ENCODE measurements around the gene CAV3. TPM values are rescaled to one million over a fixed set of nuclear protein-coding genes. Genes with fewer than 3 reads are reported as not detected.

Gene CAV3
- total RNA-seq, 4 donors from 2014 or later: 0.52 to 0.79 TPM; not detected in 2

- WGBS, 2 donors: 88 to 89% methylated on average over 3 of the region's 3 CpGs
Measured at GRCh38 chr3:8784676-8785435, 51.3 kb downstream of the CAV3 start.

GRCh38 chr3:8790529-8790928 is 56.9 kb downstream of the CAV3 start:
- intact Hi-C loops (cut with DNase I; ENCODE audit: low total_unique reads): no loop called here
- WGBS, 2 donors: 79 to 81% methylated on average over 2 of the region's 2 CpGs
- no peak overlapping the region for H3K4me3 ChIP-seq (ENCODE audit: low read depth, poor library complexity, severe bottlenecking)
- TF ChIP-seq CTCF (IDR thresholded peaks at IDR 0.05): no peak
- TF ChIP-seq POLR2A (IDR thresholded peaks at IDR 0.05): no peak
- no peak for DNase-seq (ENCODE audit: low spot score in 2 of 2)

More at GRCh38 chr3:8784676-8785435, 51.3 kb downstream of the CAV3 start:
- H3K4me3 ChIP-seq (ENCODE audit: low read depth, poor library complexity, severe bottlenecking): no peak overlapping the region
- no peak for TF ChIP-seq POLR2A (IDR thresholded peaks at IDR 0.05)
- TF ChIP-seq CTCF (IDR thresholded peaks at IDR 0.05): no peak
- no peak for DNase-seq (ENCODE audit: low spot score in 2 of 2)
- intact Hi-C loops (cut with DNase I; ENCODE audit: low total_unique reads): no loop called here

GRCh38 chr3:8793242-8793641 is 59.6 kb downstream of the CAV3 start:
- intact Hi-C loops (cut with DNase I; ENCODE audit: low total_unique reads): no loop called here
- H3K4me3 ChIP-seq (ENCODE audit: low read depth, poor library complexity, severe bottlenecking): no peak overlapping the region
- WGBS, 2 donors: 93 to 94% methylated on average over 7 of the region's 7 CpGs
- TF ChIP-seq POLR2A (IDR thresholded peaks at IDR 0.05) (no peak), CTCF (IDR thresholded peaks at IDR 0.05) (no peak)
- DNase-seq (ENCODE audit: low spot score in 2 of 2): no peak

- WGBS, 2 donors: 88 to 94% methylated on average over 3 of the region's 3 CpGs
- no peak overlapping the region for H3K4me3 ChIP-seq (ENCODE audit: low read depth, poor library complexity, severe bottlenecking)
- intact Hi-C loops (cut with DNase I; ENCODE audit: low total_unique reads): no loop called here
- TF ChIP-seq CTCF (IDR thresholded peaks at IDR 0.05) (no peak), POLR2A (IDR thresholded peaks at IDR 0.05) (no peak)
- DNase-seq (ENCODE audit: low spot score in 2 of 2): no peak
Measured at GRCh38 chr3:8794247-8794646, 60.6 kb downstream of the CAV3 start.

Other genes starting within 250 kb of the CAV3 start
- 10 to 100 TPM; 40.4 to 81.5 (median 54.1) TPM for gene LMCD1, start 232.0 kb upstream of the CAV3 start, total RNA-seq
- gene SSUH2, start 89.0 kb upstream of the CAV3 start, total RNA-seq: under 1 TPM in 2 of 4 donors, not detected in 2; 0.52 to 0.76 TPM
- under 1 TPM in 3 of 4 donors, not detected in 1; 0.19 to 0.44 (median 0.19) TPM for gene OXTR, start 35.8 kb downstream of the CAV3 start, total RNA-seq
- gene RAD18, start 229.7 kb downstream of the CAV3 start, total RNA-seq: 10 to 100 TPM in 2 of 4 donors, 1 to 10 TPM in 2; 6.5 to 14.7 (median 9.2) TPM

Data from lower leg skin (tissue), 4 donors.